GM21576 (cell line): ENCODE measurements around the gene CSNK1D.

ENCODE experiments used
- ATAC-seq: cut with Tn5 transposase; IDR thresholded peaks from one replicate; pipeline ENCODE4 v1.9.1; 2021; ENCODE audit warnings: mild to moderate bottlenecking, moderate library complexity; ENCODE audit not compliant: unreplicated experiment

CSNK1D gene

DNA sequence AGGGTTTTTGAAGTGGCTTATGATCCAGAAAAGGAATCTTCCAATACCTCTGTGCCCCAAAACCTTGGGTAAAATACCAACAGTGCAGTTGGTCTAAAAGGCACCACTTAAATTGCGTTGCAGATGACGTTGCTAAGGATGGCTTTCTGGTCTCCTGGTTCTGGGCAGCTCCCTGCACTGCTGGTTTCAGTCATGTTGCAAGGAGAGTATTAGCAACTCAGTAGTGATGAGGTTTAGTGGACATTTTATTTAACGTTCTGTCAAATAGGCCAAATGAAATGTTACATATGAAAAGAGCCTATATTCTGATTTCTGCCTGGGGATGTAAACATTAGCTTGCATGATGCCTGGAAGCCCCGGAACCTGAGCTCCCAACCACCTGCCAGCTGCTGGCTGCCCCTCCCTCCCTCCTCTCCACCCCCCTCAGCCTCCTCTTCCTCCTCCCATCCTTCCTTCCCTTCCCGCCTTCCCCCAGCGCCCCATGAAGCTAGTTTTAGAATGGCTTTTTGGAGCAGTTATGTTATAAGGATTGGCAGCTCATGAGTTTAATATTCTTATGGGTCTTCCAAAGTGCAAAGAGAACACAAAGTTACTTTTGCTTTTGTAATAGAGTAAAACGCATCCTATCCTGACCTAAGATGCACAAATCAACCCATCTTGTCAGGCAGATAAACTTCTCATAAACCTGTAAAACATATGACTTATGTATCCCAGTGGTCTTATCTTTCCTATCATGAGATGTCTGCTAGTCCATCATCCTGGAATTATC is 23.2 kb upstream of the CSNK1D start:
- no peak for ATAC-seq

DNA sequence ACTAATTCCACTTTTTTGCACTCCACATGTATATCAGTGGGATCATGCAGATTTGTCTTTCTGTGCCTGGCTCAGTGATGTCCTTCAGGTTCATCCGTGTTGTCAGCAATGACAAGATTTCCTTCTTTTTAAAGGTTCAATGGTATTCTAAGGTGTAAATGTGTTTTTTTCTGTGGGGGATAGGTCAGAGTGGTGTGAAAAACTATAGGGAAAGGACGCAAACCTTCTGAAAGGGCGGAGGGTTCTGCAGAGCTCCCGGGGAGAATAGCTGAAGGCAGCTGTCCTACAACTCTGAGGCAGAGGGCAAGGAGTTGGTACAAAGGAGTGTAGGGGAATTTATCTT is 21.9 kb upstream of the CSNK1D start:
- no peak for ATAC-seq

DNA sequence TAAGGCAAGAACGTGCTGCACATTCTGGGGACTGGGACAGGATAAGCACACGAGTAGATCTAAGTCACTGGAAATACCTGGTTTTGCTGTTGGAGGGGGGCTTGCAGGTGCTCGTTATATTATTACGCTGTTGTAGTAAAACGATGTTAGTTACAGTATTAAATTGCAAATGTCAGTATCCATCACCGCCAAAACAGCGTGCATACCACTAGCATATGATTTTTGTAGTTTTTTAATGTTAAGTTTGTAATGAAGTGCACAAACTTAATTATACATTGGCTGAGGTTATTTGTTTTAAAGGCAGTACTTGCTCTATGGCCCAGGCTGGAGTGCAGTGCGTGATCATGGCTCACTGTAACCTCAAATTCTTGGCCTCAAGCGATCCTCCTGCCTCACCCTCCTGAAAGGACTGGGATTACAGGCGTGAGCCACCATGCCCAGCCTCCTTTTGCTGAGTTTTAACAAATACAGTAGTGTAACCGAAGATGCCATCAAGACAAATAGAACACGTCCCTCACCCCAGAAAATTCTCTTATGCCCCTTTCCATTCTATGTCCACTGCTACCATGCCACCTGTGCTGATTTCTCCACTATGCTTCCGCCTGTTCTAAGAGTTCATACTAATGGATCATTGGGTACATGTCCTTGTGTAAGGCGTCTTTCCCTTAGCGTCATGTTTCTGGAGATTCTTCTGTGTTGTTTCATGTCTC is 20.7 kb upstream of the CSNK1D start:
- no peak for ATAC-seq

DNA sequence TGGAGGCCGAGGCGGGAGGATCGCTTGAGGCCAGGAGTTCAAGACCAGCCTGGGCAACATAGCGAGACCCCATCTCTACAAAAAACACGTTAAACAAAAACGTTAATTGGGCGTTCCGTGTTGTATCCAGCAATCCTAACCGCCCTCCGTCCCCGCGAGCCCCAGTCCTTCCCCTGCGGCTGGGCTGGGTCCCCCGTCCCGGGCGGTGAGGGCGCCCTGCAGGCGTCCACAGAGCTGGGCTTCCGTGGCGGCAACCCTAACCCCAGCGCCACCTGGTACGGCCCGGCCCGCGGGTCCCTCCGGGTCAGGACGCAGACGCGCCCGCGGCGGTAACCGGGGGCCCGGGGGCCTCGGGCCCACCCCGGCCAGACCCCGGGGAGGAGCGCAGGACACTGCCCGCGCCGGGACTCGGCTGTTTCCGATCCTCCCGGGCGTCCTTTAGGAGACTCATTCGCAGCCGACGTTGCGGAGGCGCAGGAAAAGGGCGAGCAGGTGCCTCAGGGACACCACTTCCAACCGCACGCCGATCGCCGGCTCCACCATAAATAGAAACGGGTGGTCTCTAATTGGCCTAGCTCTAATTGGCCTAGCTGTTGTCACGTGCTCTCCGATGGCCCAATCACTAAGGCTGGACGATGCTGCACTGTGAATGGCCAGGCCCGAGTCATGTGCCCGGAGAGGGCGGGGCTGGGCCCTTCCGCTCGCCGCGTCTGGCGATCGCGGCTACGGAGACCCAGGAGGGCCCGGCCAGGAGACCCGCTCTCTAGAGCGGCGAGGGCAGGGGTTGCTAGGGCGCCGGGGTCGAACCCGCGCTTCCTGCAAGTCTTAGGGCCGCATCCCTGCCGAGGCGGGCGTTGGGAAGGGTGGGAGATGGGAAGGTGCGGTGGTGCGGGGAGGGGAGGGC is 19.0 kb upstream of the CSNK1D start:
- ATAC-seq = peak; percentile 89

DNA sequence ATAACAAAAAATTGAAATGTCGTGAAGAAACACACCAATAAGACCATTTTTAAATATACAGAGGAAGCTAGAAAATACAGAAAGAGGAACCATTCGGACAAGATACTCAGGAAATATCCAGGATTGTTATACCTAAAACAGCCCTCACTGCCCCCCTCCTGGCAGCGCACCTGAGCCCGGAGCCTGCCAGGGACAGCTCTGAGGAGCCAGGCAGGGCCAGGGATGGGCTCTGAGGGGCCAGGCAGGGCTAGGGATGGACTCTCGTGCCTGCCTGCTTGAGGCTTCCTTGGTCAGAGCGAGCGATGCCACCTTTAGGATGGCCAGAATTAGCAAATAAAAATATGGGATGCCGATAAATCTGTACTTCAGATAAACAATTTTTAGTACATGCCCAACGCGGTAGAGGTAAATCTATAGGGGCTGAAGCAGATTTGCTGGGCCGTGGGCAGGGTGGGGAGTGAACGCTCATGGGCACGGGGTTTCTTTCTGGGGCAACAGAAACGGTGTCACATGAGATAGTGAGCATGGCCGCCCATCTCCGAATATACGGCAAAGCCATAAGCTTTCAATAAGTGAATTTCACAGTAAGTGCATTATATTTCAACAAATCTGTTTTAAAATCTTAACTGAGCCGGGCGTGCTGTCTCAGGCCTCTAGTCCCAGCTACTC is 18.2 kb upstream of the CSNK1D start:
- no peak for ATAC-seq

DNA sequence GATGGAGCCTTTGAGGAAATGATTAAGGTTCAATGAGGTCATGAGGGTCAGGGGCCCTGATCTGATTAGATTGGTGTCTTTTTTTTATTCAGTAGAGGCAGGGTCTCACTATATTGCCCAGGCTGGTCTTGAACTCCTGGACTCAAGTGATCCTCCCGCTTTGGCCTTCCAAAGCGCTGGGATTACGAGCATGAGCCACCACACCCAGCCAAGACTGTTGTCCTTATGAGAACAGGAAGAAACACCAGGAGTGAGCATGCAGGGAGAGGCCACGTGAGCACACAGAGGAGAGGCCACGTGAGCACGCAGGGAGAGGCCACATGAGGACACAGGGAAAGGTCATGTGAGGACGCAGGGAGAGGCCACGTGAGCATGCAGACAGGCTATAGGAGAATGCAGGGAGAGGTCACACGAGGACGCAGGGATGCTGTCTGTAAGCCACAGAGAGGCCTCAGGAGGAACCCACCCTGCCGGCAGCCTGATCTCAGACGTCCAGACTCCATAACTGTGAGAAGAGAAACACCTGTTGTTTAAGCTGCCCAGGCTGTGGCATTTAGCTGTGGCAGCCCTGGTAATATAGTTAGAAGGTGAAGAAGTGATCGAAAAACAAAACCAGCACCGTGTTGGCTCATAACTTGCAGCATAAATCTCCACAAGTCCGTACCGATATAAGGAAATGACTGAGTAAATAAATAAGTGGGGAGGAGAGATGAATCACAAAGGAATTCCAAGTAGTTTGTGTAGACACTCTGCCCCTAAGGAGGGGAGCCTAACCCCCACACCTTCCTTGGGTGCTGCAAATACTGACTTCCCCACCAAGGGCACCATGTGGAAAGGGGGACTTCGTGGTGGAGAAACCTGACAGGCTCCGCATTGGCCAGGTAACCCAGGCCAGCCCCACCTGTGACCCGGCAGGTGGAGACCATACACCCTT is 14.6 kb upstream of the CSNK1D start:
- no peak for ATAC-seq

DNA sequence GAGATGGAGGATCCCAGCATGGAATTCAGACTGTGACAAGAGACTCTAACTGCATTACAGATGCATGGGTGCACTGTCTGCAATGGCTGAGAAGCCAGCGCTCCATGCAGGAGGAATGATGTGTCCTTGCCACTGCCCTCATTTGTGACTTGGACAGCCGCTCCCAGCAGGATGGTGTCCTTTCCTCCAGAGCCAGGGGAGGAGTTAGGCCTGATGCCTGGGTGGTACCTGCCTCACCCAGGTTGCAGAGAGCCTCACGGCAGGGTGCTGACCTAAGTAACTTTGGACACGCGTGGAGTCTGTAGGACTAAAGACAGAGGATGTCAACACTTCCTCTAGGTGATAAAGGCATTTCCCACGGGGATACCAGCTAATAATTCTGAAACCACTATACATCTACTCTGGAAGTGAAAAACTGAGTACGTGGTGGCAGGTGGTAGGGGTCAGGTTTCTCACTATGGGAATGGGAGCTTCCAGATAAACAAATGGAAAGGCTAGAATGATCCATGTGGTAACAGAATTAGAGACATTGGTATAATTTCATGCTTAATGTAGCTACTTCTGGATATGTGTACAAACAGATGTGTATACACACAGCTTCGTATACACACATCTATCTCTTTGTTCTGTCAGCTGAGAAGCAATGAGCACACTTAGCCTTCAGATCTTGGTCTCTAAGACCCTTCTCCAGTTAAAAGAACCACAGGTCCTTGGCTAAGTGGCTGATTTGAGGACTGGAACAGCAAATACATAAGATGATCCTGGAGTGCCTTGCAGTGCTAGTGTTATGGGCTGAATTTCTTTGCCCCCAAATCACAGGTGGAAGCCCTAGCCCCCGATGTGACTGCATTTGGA is 13.7 kb upstream of the CSNK1D start:
- ATAC-seq = no peak

DNA sequence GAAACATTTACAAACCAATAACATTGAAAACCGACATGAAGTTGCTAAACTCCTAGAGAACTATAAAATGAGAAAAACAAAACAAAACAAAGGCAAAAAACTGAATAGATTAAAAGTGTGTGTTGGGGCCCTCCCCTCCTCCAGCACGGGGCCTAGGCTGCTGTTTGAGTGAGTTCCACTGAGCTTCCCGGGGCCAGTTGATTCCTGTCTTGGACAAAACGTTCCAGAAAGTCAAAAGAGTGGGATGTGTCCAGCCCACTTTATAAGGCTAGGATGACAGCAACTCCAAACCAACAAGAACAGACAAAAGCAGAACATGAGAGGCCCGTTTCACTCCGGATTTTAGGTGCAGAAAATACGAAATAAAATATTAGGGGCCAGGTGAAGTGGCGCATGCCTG is 11.6 kb upstream of the CSNK1D start:
- ATAC-seq = no peak

DNA sequence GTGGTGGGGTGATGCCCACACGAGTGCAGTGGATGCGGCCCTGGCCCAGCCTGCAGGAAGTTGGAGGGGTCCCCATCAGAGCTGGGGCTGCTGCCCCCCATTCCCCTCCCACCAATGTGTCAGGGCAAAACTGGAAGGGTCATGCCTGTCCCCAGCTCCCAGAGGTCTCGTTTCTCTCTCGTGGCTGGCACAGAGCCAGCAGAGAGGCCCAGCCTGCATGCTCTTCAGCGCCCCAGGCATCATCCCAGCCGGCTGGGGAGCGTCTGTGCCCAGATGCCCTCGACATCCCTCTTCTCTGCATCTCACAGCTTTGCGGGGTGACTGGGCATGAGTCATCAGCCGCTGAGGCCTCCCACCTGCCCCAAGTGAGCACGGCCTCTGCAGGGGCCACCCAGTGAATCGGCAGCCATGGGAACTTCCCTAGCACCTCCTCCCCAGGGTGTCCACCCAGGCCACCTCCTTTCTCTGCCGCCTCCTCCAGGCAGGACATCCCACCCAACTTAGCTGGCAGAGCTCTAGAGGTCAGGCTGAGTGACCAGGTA is 9.8 kb upstream of the CSNK1D start:
- no peak for ATAC-seq

DNA sequence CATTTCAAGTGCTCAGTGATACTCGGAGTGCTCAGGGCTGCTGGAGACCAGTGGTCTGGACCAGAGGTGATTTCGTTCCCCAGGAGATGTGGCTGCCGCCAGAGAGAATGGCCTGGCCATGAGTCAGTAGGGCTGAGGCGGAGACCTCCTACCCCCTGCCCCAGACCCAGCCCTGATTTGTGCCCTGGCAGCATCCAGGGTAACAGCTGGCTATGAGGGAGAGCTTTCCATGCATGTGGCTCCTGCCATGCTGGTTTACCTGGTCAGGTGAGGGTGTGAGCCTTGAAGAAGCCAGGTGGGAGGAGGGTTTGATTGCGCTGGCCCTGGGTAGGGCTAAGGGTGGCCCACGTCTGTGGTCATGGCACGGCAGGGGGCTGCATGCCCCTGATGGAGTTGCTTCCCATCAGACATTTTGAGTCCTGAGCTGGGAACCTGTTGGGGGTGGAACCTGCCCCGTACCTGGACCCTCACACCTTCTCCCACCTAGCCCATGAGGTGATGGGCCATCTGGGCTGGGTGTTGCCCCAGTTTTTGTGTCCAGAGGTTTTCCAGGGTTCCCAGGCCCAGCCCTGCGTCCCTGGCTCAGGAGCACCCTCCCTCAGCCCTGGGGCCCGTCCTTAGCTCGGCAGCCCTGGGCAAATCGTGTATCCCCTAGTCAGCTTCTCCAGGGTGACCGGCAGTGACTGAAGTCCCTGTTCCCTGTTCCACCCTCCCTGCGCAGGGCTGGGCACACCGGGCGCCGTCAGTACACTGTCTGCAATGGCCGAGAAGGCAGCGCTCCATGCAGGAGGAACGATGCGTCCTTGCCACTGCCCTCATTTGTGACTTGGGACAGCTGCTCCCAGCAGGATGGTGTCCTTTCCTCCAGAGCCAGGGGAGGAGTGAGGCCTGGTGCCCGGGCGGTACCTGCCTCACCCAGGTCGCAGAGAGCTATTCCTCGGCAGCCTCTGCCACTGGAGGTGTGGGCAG is 9.0 kb upstream of the CSNK1D start:
- no peak for ATAC-seq

DNA sequence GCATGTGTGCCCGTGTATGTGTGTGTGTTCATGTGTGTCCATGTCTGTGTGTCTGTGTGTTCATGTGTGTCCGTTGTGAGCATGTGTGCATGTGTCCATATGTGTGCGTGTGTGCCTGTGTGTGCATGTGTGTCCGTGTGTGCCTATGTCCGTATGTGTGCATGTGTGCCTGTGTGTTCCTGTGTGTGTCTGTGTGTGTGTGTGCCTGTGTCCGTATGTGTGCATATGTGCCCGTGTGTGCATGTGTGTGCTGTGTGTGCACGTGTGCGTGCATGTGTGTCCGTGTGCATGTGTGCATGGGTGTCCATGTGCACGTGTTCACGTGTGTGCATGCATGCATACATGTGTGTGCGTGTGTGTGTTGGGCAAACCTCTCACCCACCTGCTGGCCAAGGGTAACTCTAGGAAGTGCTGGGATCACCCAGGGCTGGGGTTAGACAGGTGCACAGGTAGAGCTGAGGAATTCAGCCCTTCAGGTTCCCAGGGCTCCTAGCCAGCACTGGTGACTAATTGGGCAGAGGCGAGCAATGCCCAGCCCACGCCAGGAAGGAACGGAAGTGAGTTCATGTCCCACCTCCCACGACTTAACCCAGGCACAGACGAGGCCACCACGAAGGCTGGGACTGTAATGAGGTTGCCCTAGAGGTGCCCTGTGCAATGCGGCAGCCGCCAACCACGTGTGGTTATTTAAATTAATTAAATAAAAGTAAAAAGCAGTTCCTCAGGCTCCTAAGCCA is 8.2 kb upstream of the CSNK1D start:
- no peak for ATAC-seq

DNA sequence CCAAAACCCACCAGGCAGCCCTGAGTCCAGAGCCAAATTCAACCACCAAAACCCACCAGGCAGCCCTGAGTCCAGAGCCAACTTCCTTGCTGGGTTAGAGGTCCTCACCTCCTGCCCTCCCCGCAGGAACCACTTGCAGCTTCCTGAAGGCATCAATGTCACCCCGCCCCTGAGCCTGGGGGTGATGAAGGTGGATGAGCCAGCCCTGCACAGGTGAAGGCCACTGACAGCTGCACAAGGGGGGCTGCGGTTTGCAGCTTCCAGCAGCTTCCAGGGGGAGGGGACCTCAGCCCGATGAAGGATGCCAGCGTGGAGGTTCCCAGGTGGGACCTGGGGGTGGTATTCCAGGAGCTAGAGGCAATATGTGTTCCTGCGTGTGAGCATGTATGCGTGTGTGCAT is 7.6 kb upstream of the CSNK1D start:
- no peak for ATAC-seq

DNA sequence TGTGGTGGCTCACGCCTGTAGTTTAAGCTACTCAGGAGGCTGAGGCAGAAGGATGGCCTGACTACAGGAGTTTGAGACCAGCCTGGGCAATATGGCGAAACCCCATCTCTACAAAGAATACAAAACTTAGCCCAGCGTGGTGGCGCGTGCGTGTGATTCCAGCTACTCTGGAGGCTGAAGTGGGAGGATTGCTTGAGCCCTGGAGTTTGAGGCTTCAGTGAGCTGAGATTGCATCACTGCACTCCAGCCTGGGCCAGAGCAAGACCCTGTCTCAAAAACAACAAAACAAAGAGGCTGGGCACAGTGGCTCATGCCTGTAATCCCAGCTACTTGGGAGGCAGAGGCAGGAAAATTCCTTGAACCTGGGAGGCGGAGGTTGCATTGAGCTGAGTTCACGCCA is 7.0 kb upstream of the CSNK1D start:
- ATAC-seq = no peak

DNA sequence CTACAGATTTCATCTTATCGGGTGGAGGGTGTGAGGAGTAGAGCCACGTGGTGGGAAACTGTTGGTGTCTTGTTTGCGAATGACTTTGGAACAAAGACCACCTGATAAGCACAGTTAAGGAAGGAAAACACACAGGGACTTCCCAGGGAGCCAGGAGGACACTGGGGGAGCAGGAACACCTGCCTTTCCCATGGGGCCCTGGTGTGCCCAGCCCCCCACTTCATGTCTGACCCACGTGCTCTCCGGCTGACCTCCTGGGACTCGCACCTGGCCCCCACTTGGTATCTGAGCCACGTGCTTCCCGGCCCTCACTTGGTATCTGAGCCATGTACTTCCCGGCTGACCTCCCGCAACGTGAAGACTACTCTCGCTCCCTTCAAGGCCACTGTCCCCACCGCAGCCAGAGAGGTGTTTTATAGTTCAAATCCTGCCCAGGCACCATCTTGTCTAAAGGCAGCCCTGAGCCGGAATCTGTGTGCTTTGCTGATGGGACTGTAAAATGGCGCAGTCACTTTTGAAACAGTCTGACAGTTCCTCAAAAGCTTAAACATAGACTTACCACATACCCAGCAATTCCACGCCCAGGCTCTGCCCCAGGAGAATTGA is 5.4 kb upstream of the CSNK1D start:
- no peak for ATAC-seq

DNA sequence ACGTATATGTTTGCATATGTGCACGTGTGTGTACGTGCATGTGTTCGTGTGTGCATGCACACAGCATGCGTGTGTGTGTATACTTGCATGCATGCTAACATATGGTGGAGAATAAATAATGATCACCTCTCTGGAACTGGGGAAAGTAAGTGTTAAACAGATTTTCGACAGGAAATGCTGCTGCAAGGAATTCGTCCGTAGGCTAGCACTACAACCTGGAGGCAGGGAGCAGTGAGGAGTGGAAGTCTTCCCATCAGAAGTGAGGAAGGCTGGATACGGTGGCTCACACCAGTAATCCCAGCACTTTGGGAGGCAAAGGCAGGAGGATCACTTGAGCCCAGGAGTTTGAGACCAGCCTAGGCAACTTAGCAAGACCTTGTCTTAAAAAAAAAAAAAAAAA is 4.8 kb upstream of the CSNK1D start:
- ATAC-seq = no peak

DNA sequence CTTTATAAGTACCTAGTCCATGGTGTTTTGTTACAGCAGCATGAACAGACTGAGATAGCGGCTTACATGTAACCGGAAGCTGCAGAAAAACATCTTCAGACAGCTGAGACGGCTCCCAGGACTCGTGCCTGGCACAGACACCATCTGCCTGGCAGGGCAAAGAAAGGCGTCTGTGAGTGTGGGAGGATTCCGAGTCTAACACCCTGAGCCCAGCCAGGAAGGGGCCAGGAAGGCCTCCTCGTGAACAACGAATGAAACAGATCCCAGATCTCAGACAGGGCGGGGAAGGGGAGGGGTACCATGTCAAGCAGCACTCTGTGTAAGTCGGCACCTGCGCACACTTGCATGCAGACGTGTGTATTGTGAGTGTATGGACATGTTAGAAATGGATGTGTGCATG is 4.4 kb upstream of the CSNK1D start:
- ATAC-seq = no peak

DNA sequence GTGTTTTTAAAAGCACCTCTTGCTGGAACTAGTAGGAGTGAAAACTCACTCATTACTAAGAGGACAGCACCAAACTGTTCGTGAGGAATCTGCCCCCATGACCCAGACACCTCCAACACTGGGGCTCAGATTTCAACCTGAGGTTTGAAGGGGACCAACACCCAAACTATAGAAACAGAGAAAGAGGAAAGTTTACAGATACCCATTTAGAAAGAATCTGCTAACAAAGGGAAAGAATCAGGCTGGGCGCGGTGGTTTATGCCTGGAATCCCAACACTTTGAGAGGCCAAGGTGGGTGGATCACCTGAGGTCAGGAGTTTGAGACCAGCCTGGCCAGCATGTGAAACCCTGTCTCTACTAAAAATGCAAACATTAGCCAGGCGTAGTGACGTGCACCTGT is 3.4 kb upstream of the CSNK1D start:
- no peak for ATAC-seq
